RKO (cell line): ENCODE measurements around the gene SGMS1.
"Not testable (repeated sequence)": the region's sequence is repeated elsewhere in the genome, so short reads cannot be mapped to it uniquely, and the experiment has no call there.

Source experiments
- DNase-seq: peaks from one replicate; pipeline ENCODE4 v3.0.0-alpha.2; 2016; ENCODE audit warnings: low spot score

SGMS1 gene

DNA sequence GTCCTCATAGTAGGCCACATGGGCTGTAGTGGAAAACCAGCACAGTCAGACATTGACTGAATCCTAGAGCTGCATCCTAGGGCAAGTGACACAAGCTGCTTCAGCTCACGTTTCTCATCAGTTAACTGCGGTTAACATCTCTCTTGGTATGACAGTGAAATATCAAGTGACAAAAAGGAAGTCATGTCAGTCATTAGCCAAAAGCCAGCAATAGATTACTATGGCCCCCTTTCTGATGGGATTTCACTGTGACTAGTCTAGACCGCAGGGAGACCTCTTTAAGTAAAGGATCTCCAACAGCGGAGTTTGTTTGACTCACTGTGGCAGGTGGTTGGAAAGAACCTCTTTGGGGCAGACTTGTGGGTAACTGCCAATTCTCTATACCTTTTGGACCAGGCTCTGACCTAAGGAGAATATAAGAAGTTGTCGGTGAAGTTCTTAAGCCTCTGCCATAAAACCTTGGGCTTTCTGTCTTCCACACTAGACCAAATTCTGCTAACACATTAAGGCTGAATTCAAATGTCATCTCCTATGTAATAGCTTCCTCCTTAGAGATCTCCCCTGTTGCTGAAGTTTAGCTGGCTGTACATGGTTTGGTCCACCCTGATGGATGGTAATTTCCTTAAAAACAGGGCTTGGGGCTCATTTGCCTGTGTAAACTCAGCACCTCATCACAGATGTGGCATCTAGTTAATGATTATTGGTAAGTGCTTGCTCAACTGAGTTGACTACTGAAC is 115.3 kb downstream of the SGMS1 start:
- no peak for DNase-seq

GRCh38 chr10:50506861-50507573 is 116.7 kb downstream of the SGMS1 start:
- DNase-seq: no peak

DNA sequence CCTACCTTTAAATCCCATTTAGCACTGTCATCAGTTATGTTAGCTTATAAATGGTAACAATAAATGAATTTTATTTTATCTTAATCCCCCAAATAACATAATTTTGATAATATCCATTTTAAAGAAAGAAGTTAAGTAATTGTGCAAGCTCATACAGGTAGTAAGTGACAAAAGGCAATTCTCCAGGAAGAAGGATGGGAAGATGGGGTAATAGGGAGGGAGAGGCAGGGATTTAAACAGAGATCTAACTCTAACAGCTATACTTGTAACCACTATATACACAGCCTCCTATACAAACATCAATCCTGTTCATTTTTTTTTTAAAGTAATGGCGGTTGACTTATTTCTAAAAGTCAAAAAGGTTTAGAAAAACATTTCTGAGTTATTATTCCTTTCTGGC is 119.4 kb downstream of the SGMS1 start:
- no peak for DNase-seq

DNA sequence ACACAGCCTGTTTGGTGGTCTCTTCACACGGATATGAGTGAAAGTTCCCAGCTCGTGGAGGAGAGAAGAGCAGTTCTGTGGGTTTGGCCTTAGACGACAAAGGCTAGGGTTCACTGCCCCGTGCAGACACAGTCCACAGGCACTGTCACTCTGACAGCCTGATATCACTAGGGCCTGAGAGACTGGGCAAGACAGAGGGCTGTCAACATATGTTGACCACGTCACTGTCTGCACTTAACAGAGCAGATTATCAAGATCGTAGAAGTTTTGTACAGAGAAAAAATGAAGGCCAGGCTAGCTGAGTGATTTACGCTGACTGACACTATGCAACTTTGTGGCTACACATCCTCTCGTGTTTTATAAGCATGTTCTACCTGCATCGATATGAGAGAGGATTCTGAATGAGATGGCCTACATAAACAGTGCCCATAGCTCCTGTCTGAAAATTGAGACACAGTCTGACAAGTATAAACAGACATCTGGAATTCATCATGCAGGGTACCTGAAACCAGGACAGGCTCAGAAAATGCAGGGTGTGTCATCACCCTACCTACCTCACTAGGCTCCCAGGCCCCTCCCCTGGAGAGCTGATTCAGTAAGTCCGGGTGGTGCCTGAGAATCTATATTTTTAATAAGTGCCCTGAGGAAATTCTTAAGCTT is 120.0 kb downstream of the SGMS1 start:
- DNase-seq: no peak

DNA sequence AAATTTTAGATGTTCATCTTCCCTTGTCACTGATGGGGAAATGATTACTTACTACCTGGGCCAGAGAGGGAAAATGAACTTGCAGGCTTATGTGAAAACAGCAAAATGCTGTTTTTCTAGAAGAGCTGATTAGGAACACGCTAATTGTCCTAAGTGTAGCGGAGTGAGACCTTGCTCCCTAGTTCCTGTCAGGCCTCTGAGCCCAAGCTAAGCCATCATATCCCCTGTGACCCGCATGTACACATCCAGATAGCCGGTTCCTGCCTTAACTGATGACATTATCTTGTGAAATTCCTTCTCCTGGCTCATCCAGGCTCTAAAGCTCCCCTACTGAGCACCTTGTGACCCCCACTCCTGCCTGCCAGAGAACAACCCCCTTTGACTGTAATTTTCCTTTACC is 120.6 kb downstream of the SGMS1 start:
- not testable (repeated sequence) for DNase-seq

GRCh38 chr10:50501924-50502452 is 121.8 kb downstream of the SGMS1 start:
- no peak for DNase-seq

- no peak for DNase-seq
Observed at GRCh38 chr10:50501478-50501877, 122.3 kb downstream of the SGMS1 start.

DNA sequence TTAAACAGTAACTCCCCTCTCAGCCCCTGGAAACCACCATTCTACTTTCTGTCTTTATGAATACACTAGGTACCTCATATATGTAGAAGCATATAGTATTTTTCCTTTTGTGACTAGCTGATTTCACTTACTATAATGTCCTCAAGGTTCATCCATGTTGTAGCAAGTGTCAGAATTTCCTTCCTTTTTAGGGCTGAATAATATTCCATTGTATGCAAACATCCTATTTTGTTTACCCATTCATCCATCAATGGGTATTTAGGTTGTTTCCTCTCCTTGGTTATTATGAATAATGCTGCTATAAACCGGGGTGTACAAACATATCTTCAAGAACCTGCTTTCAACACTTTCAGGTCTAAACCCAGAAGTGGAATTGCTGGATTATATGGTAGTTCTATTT is 125.3 kb downstream of the SGMS1 start:
- DNase-seq: no peak

DNA sequence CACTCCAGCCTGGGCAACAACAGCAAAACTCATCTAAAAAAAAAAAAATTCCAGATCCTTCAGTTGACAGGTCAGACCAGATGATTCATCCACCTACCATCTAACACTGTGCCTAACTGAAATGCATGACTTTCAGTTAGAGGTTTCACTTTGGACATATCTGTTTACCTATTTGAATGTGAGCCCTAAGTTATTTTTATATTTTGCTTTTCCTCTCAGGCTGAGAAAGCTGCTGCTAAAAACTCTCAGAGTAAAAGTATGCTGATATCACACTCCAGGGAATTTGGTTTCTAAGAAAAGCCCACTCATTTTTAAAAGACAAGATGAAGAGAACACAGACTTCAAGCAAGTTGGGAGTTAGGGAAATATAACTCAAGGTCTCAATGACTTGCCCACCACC is 126.0 kb downstream of the SGMS1 start:
- peak; percentile 23 for DNase-seq

- no peak for DNase-seq
Observed at GRCh38 chr10:50496228-50496627, 127.5 kb downstream of the SGMS1 start.

DNA sequence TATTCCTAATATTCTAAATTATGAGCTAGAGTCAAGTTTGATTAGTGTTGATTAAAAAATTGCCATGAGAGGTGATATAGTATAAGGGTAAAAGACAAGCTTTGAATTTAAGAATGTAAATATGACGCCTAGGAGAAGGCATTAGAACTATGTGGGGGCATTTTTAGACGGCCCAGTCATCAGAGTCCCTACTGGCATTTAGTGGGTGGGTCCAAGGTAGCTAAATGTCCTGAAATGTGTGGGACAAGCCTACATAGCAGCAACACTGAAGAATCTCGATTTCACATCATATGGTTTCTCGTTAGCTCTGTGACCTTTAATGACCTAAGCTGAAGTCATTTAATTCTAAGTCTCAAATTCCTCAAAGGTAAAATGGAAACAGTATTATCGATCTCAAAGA is 133.5 kb downstream of the SGMS1 start:
- no peak for DNase-seq

GRCh38 chr10:50484550-50484949 is 139.2 kb downstream of the SGMS1 start:
- DNase-seq: not testable (repeated sequence)

GRCh38 chr10:50480054-50481007 is 143.4 kb downstream of the SGMS1 start:
- DNase-seq: no peak

DNA sequence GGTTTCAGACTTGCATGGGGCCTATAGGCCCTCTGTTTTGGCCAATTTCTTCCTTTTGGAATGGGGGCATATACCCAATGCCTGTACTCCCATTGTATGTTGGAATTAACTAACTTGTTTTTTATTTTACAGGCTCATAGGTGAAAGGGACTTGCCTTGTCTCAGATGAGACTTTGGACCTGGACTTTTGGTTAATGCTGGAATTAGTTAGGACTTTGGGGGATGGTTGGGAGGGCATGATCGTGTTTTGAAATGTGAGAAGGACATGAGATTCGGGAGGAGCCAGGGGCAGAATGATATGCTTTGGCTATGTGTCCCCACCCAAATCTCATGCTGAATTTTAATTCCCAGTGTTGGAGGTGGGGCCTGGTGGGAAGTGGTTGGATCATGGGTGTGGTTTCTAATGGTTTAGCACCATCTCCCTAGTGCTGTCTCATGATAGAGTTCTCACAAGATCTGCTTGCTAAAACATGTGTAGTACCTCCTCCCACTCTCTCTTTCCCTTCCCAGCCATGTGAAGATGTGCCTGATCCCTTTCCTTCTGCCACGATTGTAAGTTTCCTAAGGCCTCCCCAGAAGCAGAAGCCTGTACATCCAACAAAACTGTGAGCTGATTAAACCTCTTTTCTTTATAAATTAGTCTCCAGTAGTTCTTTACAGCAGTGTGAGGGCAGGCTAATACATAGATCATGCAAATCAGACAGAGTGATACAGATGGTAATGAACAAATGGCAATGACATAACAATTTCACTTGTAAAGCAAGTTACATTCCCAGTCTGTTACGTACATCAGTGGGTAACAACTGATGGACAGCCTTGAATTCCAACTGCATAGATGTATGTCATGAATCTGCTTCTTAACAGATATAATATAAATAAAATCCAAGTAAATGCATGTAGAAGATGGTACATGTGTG is 146.2 kb downstream of the SGMS1 start:
- DNase-seq: no peak

DNA sequence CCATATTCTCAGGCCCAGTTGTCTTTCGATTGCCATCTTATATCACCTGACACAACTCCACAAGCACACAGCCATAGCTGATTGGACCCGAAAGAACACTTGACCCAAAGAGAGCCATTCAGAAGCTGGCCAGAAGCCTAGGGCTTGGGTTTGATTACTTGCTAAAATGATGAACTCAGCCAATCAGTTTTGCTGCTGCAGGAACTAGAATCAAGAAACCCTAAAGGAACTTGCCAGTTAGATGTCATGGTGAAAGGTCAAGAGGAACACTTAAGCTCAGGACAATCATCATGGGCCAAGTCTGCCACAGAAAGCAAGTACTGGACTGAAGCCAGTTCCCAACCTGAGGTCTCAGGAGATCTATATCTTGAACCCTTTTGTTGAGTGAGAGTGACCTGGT is 150.0 kb downstream of the SGMS1 start:
- DNase-seq: no peak

DNA sequence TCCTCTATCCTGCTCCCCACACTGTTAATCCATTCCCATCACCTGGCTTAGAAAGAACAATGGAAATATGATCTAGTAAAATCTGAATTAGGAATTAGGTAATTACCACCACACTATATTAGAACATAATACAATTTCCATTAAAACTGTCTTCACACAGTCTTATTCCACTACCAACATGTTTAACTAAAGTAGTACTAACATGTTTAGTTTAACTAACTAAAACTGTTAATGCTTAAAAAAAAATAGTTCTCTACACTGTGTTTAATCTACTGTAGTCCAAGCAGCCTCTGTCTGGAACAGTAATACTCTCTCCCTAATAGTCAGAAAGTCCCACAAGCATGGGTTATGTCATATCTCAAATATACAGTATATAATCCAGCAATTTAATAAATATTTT is 150.8 kb downstream of the SGMS1 start:
- no peak for DNase-seq

GRCh38 chr10:50471583-50471975 is 152.2 kb downstream of the SGMS1 start:
- DNase-seq: no peak

- DNase-seq: no peak
Observed at GRCh38 chr10:50470798-50471582, 152.8 kb downstream of the SGMS1 start.

GRCh38 chr10:50470345-50470744 is 153.4 kb downstream of the SGMS1 start:
- DNase-seq: no peak

DNA sequence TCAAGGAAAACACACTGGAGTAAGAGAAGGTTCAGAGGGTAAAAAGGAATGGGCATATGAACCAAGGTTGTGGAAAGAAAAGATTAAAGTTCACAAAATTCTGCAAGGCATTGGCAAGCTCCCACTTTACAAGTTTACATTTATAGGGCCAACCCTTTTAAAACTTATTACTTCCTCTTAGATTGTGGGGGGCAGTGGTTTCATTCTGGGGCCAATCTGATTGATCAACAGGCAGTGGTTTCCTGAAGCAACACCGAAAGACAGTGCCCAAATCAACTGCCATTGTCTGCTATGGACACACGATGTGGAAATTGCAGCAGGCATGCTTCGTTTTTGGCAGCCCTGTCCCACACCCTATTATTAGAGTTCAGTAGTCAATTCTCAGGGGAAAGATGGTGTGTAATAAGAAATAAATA is 154.0 kb downstream of the SGMS1 start:
- no peak for DNase-seq
